Measurements from ENCODE around the gene SLC9A7. TPM values are rescaled to one million over a fixed set of nuclear protein-coding genes. Genes with fewer than 3 reads are reported as not detected.

The SLC9A7 gene
- polyA plus RNA-seq, 4 donors: under 0.01 to 2.8 (median 1.4) TPM

GRCh38 chrX:46627062-46627461 lies 131.9 kb downstream of the SLC9A7 start:
- FAIRE-seq (no peak), DNase-seq (no peak)
- Histone ChIP-seq H3K4me3 (ENCODE audit: low read depth in 1 of 3, low read length in 3 of 3) (no peak overlapping the region), H3K36me3 (ENCODE audit: control insufficient read depth in 3 of 3, insufficient read depth in 2 of 3, low read depth in 1 of 3, low read length in 3 of 3) (peaks cover 0 to 4% (median 0%) of the 10 kb centered on the region in 3 donors), H3K27ac (ENCODE audit: low read depth in 1 of 3, low read length in 2 of 3) (peak overlapping the region in 1 of 3 donors; percentile 1), H3K9me3 (ENCODE audit: control insufficient read depth in 2 of 2, insufficient read depth in 1 of 2, low read depth in 1 of 2, low read length in 1 of 2) (no peaks in the 10 kb centered on the region), H3K4me1 (ENCODE audit: control insufficient read depth in 3 of 3, insufficient read depth in 2 of 3, low read depth in 1 of 3, low read length in 2 of 3) (no peaks in the 10 kb centered on the region), H3K27me3 (ENCODE audit: control insufficient read depth in 3 of 3, insufficient read depth in 3 of 3, low read length in 3 of 3) (no peaks in the 10 kb centered on the region)
- WGBS, 3 donors: 61 to 96% (median 72%) methylated on average over 4 of the region's 4 CpGs

DNA sequence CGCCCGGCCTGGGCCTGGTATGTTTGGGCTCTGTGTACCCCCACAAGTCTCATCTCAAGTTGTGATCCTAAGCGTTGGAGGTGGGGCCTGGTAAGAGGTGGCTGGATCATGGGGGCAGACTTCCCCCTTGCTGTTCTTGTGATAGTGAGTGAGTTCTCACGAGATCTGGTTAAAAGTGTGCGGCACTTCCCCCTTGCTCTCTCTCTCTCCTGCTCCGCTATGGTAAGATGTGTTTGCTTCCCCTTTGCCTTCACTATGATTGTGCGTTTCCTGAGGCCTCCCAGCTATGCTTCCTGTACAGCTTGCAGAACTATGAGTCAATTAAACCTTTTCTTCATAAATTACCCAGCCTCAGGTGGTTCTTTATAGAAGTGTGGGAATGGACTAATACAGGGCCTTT lies 132.4 kb downstream of the SLC9A7 start:
- H3K27ac ChIP-seq (ENCODE audit: low read depth in 1 of 3, low read length in 2 of 3): peak overlapping the region in 1 of 3 donors; percentile 1
- no peak for DNase-seq
- WGBS, 3 donors: 64 to 79% (median 71%) methylated on average over 5 to 7 of the region's 7 CpGs

DNA sequence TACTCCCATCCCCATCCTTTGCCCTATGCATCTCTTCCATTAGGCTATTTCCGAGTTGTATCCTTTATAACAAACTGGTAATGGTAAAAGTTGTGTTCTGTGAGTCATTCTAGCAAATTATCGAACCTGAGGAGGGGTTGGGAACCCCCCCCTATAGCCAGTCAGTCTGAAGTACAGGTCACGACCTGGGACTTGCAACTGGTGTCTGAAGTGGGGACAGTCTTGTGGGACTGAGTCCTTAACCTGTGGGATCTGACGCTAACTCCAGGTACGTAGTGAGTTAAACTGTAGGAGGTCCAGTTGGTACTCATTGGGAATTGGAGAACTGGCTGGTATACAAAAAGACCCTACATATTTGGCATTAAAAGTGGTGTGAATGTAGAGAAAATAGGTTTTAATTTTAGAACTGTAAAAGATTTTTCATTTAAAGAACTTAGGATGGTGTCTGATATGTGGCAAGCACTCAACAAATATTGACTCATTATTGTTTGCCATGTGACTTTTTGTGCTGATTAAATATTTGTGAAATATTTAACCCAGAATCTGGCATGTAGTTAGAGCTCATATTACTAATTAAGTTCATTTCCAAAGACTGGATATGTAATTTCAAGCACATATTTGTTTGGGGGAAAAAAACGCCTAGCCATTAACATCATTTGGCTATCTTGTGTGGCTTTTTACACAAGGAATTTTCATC lies 134.7 kb downstream of the SLC9A7 start:
- FAIRE-seq (no peak), DNase-seq (no peak)
- H3K27me3 ChIP-seq (ENCODE audit: control insufficient read depth in 3 of 3, insufficient read depth in 3 of 3, low read length in 3 of 3): no peaks in the 10 kb centered on the region
- H3K4me1 ChIP-seq (ENCODE audit: control insufficient read depth in 3 of 3, insufficient read depth in 2 of 3, low read depth in 1 of 3, low read length in 2 of 3): no peaks in the 10 kb centered on the region
- no peak overlapping the region for H3K27ac ChIP-seq (ENCODE audit: low read depth in 1 of 3, low read length in 2 of 3)
- 76 to 93% (median 91%) methylated on average over 6 of the region's 6 CpGs for WGBS, 3 donors
- no peaks in the 10 kb centered on the region for H3K36me3 ChIP-seq (ENCODE audit: control insufficient read depth in 3 of 3, insufficient read depth in 2 of 3, low read depth in 1 of 3, low read length in 3 of 3)
- no peaks in the 10 kb centered on the region for H3K9me3 ChIP-seq (ENCODE audit: control insufficient read depth in 2 of 2, insufficient read depth in 1 of 2, low read depth in 1 of 2, low read length in 1 of 2)
- no peak overlapping the region for H3K4me3 ChIP-seq (ENCODE audit: low read depth in 1 of 3, low read length in 3 of 3)

More for the DNA sequence above, 132.4 kb downstream of the SLC9A7 start:
- H3K9me3 ChIP-seq (ENCODE audit: control insufficient read depth in 2 of 2, insufficient read depth in 1 of 2, low read depth in 1 of 2, low read length in 1 of 2): no peaks in the 10 kb centered on the region
- H3K36me3 ChIP-seq (ENCODE audit: control insufficient read depth in 3 of 3, insufficient read depth in 2 of 3, low read depth in 1 of 3, low read length in 3 of 3): peaks cover 0 to 4% (median 0%) of the 10 kb centered on the region in 3 donors
- no peaks in the 10 kb centered on the region for H3K4me1 ChIP-seq (ENCODE audit: control insufficient read depth in 3 of 3, insufficient read depth in 2 of 3, low read depth in 1 of 3, low read length in 2 of 3)
- no peak overlapping the region for H3K4me3 ChIP-seq (ENCODE audit: low read depth in 1 of 3, low read length in 3 of 3)
- FAIRE-seq: no peak
- H3K27me3 ChIP-seq (ENCODE audit: control insufficient read depth in 3 of 3, insufficient read depth in 3 of 3, low read length in 3 of 3): no peaks in the 10 kb centered on the region

DNA sequence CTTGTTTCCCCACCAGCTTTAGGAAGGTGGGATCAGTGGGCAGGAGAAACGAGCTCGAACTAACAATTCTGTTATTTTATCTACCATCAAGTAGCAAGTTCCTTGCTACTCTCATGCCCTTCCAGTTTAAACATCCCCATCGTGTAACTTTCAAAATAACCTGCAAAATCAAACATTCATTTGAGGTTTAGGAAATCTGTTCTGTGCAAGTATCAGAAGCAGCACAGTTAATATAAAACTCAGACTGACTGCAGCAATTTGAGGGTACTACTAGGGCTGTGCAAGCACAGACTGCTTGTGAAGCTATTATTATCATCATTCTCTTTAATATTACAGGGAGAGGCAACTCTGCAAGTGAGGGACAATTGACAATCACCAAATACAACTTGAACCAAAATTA lies 137.3 kb downstream of the SLC9A7 start:
- WGBS, 3 donors: 68 to 82% (median 78%) methylated on average over 3 of the region's 3 CpGs
- FAIRE-seq (no peak), DNase-seq (no peak)
- no peak overlapping the region for H3K4me3 ChIP-seq (ENCODE audit: low read depth in 1 of 3, low read length in 3 of 3)
- no peaks in the 10 kb centered on the region for H3K36me3 ChIP-seq (ENCODE audit: control insufficient read depth in 3 of 3, insufficient read depth in 2 of 3, low read depth in 1 of 3, low read length in 3 of 3)
- H3K27me3 ChIP-seq (ENCODE audit: control insufficient read depth in 3 of 3, insufficient read depth in 3 of 3, low read length in 3 of 3): no peaks in the 10 kb centered on the region
- no peak overlapping the region for H3K27ac ChIP-seq (ENCODE audit: low read depth in 1 of 3, low read length in 2 of 3)
- H3K4me1 ChIP-seq (ENCODE audit: control insufficient read depth in 3 of 3, insufficient read depth in 2 of 3, low read depth in 1 of 3, low read length in 2 of 3): no peaks in the 10 kb centered on the region
- no peaks in the 10 kb centered on the region for H3K9me3 ChIP-seq (ENCODE audit: control insufficient read depth in 2 of 2, insufficient read depth in 1 of 2, low read depth in 1 of 2, low read length in 1 of 2)

- 74 to 92% (median 84%) methylated on average over 4 of the region's 4 CpGs for WGBS, 3 donors
- FAIRE-seq (no peak), DNase-seq (no peak)
- no peaks in the 10 kb centered on the region for H3K4me1 ChIP-seq (ENCODE audit: control insufficient read depth in 3 of 3, insufficient read depth in 2 of 3, low read depth in 1 of 3, low read length in 2 of 3)
- H3K36me3 ChIP-seq (ENCODE audit: control insufficient read depth in 3 of 3, insufficient read depth in 2 of 3, low read depth in 1 of 3, low read length in 3 of 3): no peaks in the 10 kb centered on the region
- no peak overlapping the region for H3K27ac ChIP-seq (ENCODE audit: low read depth in 1 of 3, low read length in 2 of 3)
- no peaks in the 10 kb centered on the region for H3K9me3 ChIP-seq (ENCODE audit: control insufficient read depth in 2 of 2, insufficient read depth in 1 of 2, low read depth in 1 of 2, low read length in 1 of 2)
- H3K4me3 ChIP-seq (ENCODE audit: low read depth in 1 of 3, low read length in 3 of 3): no peak overlapping the region
- H3K27me3 ChIP-seq (ENCODE audit: control insufficient read depth in 3 of 3, insufficient read depth in 3 of 3, low read length in 3 of 3): no peaks in the 10 kb centered on the region
Measured at GRCh38 chrX:46620505-46620904, 138.4 kb downstream of the SLC9A7 start.

GRCh38 chrX:46618947-46619346 lies 140.0 kb downstream of the SLC9A7 start:
- H3K4me1 ChIP-seq (ENCODE audit: control insufficient read depth in 3 of 3, insufficient read depth in 2 of 3, low read depth in 1 of 3, low read length in 2 of 3): no peaks in the 10 kb centered on the region
- no peaks in the 10 kb centered on the region for H3K27me3 ChIP-seq (ENCODE audit: control insufficient read depth in 3 of 3, insufficient read depth in 3 of 3, low read length in 3 of 3)
- H3K36me3 ChIP-seq (ENCODE audit: control insufficient read depth in 3 of 3, insufficient read depth in 2 of 3, low read depth in 1 of 3, low read length in 3 of 3): no peaks in the 10 kb centered on the region
- H3K27ac ChIP-seq (ENCODE audit: low read depth in 1 of 3, low read length in 2 of 3): no peak overlapping the region
- FAIRE-seq: no peak
- H3K9me3 ChIP-seq (ENCODE audit: control insufficient read depth in 2 of 2, insufficient read depth in 1 of 2, low read depth in 1 of 2, low read length in 1 of 2): no peaks in the 10 kb centered on the region
- H3K4me3 ChIP-seq (ENCODE audit: low read depth in 1 of 3, low read length in 3 of 3): no peak overlapping the region
- DNase-seq: no peak

GRCh38 chrX:46617906-46618305 lies 141.0 kb downstream of the SLC9A7 start:
- no peaks in the 10 kb centered on the region for H3K36me3 ChIP-seq (ENCODE audit: control insufficient read depth in 3 of 3, insufficient read depth in 2 of 3, low read depth in 1 of 3, low read length in 3 of 3)
- no peaks in the 10 kb centered on the region for H3K9me3 ChIP-seq (ENCODE audit: control insufficient read depth in 2 of 2, insufficient read depth in 1 of 2, low read depth in 1 of 2, low read length in 1 of 2)
- H3K4me3 ChIP-seq (ENCODE audit: low read depth in 1 of 3, low read length in 3 of 3): no peak overlapping the region
- H3K4me1 ChIP-seq (ENCODE audit: control insufficient read depth in 3 of 3, insufficient read depth in 2 of 3, low read depth in 1 of 3, low read length in 2 of 3): no peaks in the 10 kb centered on the region
- H3K27ac ChIP-seq (ENCODE audit: low read depth in 1 of 3, low read length in 2 of 3): no peak overlapping the region
- H3K27me3 ChIP-seq (ENCODE audit: control insufficient read depth in 3 of 3, insufficient read depth in 3 of 3, low read length in 3 of 3): no peaks in the 10 kb centered on the region
- DNase-seq: no peak
- no peak for FAIRE-seq

DNA sequence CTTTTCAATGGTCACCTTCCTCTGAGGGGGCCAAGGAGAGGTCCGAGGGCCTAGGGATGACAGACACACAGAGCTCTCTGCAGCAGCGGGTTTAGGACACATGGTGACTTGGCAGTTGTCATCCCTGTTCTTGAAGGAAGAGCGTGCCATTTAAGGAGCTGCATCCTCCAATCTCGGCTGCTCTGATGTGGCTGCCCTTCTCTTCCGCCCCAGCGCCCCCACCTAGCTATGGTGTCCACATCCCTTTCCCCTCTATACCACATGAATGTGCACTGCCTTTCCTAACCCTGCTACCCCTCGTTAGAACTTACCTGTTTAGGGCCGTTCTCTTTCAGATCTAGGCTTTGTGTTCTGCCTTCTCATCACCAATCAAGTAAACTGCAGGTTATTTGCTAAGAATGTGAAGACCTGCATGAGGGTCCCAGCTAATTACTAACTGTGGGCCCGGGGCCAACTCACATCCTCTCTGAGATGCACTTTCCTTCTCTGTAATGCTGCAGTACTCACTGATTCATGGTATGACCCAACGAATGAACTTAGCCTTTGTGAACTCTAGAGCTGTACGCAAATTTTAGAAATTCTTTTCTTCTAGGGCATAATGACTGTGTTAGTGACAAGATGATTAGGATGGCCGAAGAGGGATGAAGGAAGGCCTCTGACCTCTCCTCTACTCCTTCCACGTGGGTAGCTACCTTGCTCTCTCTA lies 147.1 kb downstream of the SLC9A7 start:
- no peaks in the 10 kb centered on the region for H3K36me3 ChIP-seq (ENCODE audit: control insufficient read depth in 3 of 3, insufficient read depth in 2 of 3, low read depth in 1 of 3, low read length in 3 of 3)
- FAIRE-seq (no peak), DNase-seq (no peak)
- H3K27me3 ChIP-seq (ENCODE audit: control insufficient read depth in 3 of 3, insufficient read depth in 3 of 3, low read length in 3 of 3): no peaks in the 10 kb centered on the region
- H3K9me3 ChIP-seq (ENCODE audit: control insufficient read depth in 2 of 2, insufficient read depth in 1 of 2, low read depth in 1 of 2, low read length in 1 of 2): no peaks in the 10 kb centered on the region
- no peak overlapping the region for H3K4me3 ChIP-seq (ENCODE audit: low read depth in 1 of 3, low read length in 3 of 3)
- no peaks in the 10 kb centered on the region for H3K4me1 ChIP-seq (ENCODE audit: control insufficient read depth in 3 of 3, insufficient read depth in 2 of 3, low read depth in 1 of 3, low read length in 2 of 3)
- H3K27ac ChIP-seq (ENCODE audit: low read depth in 1 of 3, low read length in 2 of 3): no peak overlapping the region
- 79 to 84% (median 81%) methylated on average over 13 of the region's 13 CpGs for WGBS, 3 donors
